ENCODE results near the gene CLDND2. TPM values are rescaled to one million over a fixed set of nuclear protein-coding genes. Genes with fewer than 3 reads are reported as not detected.

The CLDND2 gene
- total RNA-seq, 4 donors from 2014 or later: not detected

- no peak for TF ChIP-seq CTCF (IDR thresholded peaks at IDR 0.05)
- no peak for DNase-seq (ENCODE audit: low spot score)
- ATAC-seq (ENCODE audit: low FRiP score): no peak
These were observed 48.5 kb downstream of the CLDND2 start for GRCh38 chr19:51320280-51320657.

GRCh38 chr19:51319649-51320279 is 49.0 kb downstream of the CLDND2 start:
- no peak for TF ChIP-seq CTCF (IDR thresholded peaks at IDR 0.05)
- DNase-seq (ENCODE audit: low spot score): no peak
- ATAC-seq (ENCODE audit: low FRiP score): no peak

- ATAC-seq (ENCODE audit: low FRiP score) (no peak), DNase-seq (ENCODE audit: low spot score) (no peak)
- TF ChIP-seq CTCF (IDR thresholded peaks at IDR 0.05): no peak
These were observed 49.8 kb downstream of the CLDND2 start for GRCh38 chr19:51318687-51319648.

GRCh38 chr19:51317968-51318367 is 50.8 kb downstream of the CLDND2 start:
- ATAC-seq (ENCODE audit: low FRiP score): no peak
- TF ChIP-seq CTCF (IDR thresholded peaks at IDR 0.05): no peak
- no peak for DNase-seq (ENCODE audit: low spot score)

- DNase-seq (ENCODE audit: low spot score) (no peak), ATAC-seq (ENCODE audit: low FRiP score) (no peak)
- TF ChIP-seq CTCF (IDR thresholded peaks at IDR 0.05): no peak
These were observed 51.4 kb downstream of the CLDND2 start for GRCh38 chr19:51317376-51317775.

Other genes starting within 250 kb of the CLDND2 start
- gene SIGLEC9, start 244.1 kb downstream of the CLDND2 start, total RNA-seq: 10 to 100 TPM in 3 of 4 donors, 1 to 10 TPM in 1; 3.5 to 25.0 (median 20.4) TPM
- 10 to 100 TPM in 1 of 4 donors, 1 to 10 TPM in 3; 1.9 to 10.7 (median 6.3) TPM for gene SIGLEC7, start 226.7 kb downstream of the CLDND2 start, total RNA-seq
- gene CD33, start 143.9 kb downstream of the CLDND2 start, total RNA-seq: 10 to 100 TPM in 3 of 4 donors, 1 to 10 TPM in 1; 7.1 to 22.3 (median 18.0) TPM
- gene SIGLECL1, start 117.9 kb downstream of the CLDND2 start, total RNA-seq: not detected
- gene IGLON5, start 57.4 kb downstream of the CLDND2 start, total RNA-seq: 1 to 10 TPM in 3 of 4 donors, not detected in 1; 1.4 to 2.9 (median 1.7) TPM
- gene VSIG10L, start 26.9 kb downstream of the CLDND2 start, total RNA-seq: 1 to 10 TPM in 2 of 4 donors, under 1 TPM in 2; 0.47 to 1.0 (median 0.98) TPM
- 100 to 1,000 TPM; 136 to 251 (median 166) TPM for gene ETFB, start 2.6 kb downstream of the CLDND2 start, total RNA-seq
- gene NKG7, start 3.7 kb upstream of the CLDND2 start, total RNA-seq: 1 to 10 TPM in 2 of 4 donors, under 1 TPM in 1, not detected in 1; 0.56 to 4.0 (median 2.6) TPM
- not detected for gene LIM2, start 19.0 kb upstream of the CLDND2 start, total RNA-seq
- gene C19orf84, start 21.6 kb upstream of the CLDND2 start, total RNA-seq: not detected
- gene SIGLEC10, start 48.6 kb upstream of the CLDND2 start, total RNA-seq: 1 to 10 TPM; 1.1 to 3.9 (median 2.8) TPM
- gene SIGLEC8, start 89.5 kb upstream of the CLDND2 start, total RNA-seq: 1 to 10 TPM in 1 of 4 donors, under 1 TPM in 1, not detected in 2; 0.46 to 1.4 TPM
- not detected for gene CEACAM18, start 109.5 kb upstream of the CLDND2 start, total RNA-seq
- 1 to 10 TPM in 2 of 4 donors, not detected in 2; 1.1 TPM for gene SIGLEC12, start 132.8 kb upstream of the CLDND2 start, total RNA-seq
- gene SIGLEC6, start 162.7 kb upstream of the CLDND2 start, total RNA-seq: 1 to 10 TPM in 2 of 4 donors, under 1 TPM in 2; 0.38 to 1.4 (median 1.1) TPM
- gene ZNF175, start 202.3 kb upstream of the CLDND2 start, total RNA-seq: 10 to 100 TPM in 1 of 4 donors, 1 to 10 TPM in 3; 2.2 to 11.5 (median 6.0) TPM

Data from omental fat pad (tissue), 4 donors.